HG03025 (cell line): ENCODE data around the gene CST5.
"Not testable (repeated sequence)": the region's sequence is repeated elsewhere in the genome, so short reads cannot be mapped to it uniquely, and the experiment has no call there.

Experiments
- ATAC-seq: cut with Tn5 transposase; IDR thresholded peaks from one replicate; pipeline ENCODE4 v1.9.1; 2021; ENCODE audit warnings: mild to moderate bottlenecking, moderate library complexity; ENCODE audit not compliant: unreplicated experiment, low FRiP score

CST5 gene

DNA sequence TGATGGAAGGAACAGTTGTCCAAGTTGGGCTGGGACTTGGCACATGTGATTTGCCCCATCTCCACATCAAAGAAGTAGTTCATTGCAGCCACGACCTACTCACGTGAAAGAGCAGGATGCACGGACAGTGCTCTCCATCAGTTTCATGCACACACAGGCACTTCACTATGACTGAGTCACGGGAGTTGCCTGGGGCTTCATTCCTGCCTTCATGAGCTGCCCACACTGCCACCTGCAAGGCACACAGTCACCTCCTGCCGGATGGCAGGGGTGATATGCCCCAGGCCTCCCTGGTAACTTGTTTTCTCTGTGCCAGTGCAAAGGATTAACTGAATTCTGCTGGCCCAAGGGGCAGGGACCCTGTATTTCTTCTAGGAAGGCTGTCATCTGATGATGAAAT, 22.8 kb downstream of the CST5 start:
- no peak for ATAC-seq

DNA sequence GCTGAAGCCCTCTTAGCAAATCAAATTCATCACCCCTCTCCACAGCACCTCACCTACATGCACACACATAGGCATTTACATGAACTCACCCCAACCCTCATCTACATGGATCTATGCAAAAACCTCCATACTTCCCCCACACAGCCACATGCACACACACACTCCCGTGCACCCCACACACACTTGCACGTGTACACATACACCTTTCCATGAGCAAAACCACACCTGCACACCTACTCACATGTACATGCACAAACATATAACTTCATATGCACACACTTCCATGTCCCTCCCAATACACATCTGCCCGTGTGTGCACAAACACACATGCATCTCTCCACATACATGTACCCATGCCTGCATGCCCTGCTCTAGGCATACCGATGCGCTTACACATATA, 23.3 kb downstream of the CST5 start:
- ATAC-seq: no peak

DNA sequence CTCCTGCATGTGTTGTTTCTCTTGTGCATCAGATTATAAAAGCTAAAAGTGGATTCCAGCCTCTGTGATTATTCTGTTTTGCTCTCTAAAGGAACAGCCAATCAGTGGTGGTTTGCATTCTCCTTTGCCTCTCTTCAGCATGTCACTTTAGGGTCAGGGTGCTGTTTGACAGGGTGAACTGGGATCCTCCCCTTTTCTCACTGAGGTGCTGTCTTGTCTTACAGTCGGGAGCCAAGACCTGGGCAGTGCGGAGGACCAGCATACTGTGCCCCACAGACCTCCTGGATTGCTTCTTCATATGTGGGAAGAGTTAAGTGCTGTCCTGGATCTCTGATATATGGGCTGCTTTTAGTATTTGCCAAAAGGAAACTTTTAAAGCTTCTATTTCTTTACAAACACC, 37.9 kb downstream of the CST5 start:
- no peak for ATAC-seq

DNA sequence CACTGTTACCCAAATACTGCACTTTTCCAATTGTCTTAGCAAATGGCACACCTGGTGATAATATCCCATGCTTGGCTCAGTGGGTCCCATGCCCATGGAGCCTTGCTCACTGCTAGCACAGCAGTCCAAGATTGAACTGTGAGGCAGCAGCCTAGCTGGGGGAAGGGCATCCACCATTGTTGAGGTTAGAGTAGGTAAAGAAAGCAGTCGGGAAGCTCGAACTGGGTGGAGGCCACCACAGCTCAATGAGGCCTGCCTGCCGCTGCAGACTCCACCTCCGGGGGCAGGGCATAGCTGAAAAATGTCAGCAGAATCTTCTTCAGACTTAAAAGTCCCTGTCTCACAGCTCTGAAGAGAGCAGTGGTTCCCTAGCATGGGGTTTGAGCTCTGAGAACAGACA, 43.8 kb downstream of the CST5 start:
- ATAC-seq: no peak

DNA sequence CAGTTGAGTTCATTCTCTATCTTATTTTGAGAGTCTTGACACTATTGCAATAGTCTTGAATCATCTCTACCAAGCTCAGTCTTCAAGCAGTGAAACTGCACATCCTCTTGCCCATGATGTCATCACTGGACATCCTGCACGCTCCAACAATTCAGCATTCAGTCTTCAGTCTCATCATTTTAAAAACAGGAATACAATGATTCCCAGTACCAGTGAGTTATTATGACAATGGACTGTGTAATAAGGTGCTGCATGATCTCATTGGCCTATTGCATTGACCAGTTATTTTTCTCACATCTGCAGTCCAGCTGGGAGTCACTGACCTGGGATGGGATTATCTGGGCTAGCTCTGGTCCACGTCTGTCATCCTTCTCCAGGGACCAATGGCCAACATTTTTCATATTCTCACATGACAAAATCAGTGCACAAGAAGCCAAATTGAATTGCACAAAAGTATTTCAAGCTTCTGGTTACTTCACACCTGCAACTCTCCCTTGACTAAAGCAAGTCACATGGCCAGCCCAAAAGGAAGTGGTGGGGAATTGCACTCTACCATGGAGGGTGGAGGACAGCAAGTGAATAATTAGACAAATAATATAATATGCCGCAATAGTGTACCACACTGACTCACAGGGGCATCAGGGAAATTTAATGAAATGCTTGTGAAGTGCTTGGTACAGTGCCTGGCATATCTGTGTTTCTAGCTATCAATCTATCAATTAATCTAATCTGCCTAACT, 46.6 kb downstream of the CST5 start:
- ATAC-seq: no peak

DNA sequence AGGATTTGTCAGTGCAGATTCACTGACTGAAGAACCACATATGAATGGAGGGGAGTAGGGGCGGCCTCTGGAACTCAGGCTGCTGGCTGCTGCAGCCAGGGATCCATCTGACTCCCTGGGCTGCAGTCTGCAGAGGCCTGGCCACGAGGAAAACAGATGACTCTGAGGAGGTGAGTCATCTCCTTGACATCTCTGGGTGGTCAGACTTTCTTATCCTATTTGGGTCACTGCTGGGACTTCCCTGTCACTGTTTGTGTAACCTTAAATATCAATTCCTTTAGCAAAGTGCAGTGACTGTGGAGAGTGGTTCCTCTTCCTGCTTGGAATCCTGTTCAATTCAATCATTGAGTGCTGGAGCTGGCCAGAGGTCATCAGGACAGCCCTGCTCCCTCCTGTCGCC, 47.6 kb downstream of the CST5 start:
- ATAC-seq: not testable (repeated sequence)

DNA sequence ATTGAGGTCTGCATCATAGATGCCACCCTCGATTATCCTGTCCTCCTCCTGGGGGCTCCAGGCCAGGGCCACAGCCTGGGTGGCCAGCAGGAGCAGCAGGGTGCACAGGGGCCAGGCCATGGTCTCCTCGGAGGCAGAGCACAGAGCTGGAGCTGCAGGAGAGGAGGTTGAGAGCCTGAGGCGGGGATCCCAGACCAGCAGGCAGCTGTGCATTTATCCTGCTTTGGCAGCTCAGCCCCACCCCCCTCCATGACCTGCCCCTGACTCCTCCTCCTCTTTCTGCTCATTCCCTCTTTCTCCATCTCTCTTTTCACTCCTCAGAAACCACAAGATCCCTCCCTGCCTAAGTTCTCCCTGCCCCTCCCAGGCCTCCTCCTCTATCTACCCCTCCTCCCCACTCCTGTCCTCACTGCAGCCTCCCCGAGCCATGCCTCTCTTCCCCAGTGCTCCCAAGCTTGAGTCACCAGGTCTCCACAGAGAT, 53.0 kb downstream of the CST5 start, which contains the start of gene CST2:
Gene CST2, minus strand, starts transcription at position 189 of the 481 bp plus-strand sequence. Its CDS starts 69 bp downstream, at position 120.
- ATAC-seq: no peak
